RKO (cell line): ENCODE data around the gene GRIPAP1.

ENCODE experiments used
- DNase-seq: peaks from one replicate; pipeline ENCODE4 v3.0.0-alpha.2; 2016; ENCODE audit warnings: low spot score

The GRIPAP1 gene

DNA sequence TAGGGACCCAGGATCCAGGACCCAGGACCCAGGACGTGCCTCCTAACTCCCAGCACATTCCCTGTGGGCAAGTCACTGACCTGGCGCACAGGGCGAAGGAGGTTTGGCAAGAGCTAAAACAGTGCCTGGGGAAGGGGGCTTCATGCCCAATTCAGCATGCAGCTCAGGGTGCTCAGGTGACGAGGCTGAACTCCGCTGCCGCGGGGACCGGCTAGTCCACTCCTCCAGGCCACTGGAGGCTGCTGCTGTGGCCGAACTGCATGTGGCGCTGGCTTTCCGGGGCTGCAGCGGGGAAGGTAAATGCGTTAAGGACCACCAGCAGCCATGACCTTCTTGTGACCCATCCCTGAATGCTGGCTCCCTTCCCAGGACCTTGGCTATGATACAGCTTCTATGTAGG, 78.3 kb downstream of the GRIPAP1 start:
- DNase-seq, result no peak
